Measurements from ENCODE around the gene RNASEH2C.
A peak's percentile ranks its signal among the peaks of the same experiment; 100 is the strongest.
"Not testable (repeated sequence)": the region's sequence is repeated elsewhere in the genome, so short reads cannot be mapped to it uniquely, and the experiment has no call there.

RNASEH2C gene

GRCh38 chr11:65716774-65717405 lies 3.7 kb downstream of the RNASEH2C start:
- no peak for DNase-seq

GRCh38 chr11:65716302-65716701 lies 4.3 kb downstream of the RNASEH2C start:
- no peak for DNase-seq

DNA sequence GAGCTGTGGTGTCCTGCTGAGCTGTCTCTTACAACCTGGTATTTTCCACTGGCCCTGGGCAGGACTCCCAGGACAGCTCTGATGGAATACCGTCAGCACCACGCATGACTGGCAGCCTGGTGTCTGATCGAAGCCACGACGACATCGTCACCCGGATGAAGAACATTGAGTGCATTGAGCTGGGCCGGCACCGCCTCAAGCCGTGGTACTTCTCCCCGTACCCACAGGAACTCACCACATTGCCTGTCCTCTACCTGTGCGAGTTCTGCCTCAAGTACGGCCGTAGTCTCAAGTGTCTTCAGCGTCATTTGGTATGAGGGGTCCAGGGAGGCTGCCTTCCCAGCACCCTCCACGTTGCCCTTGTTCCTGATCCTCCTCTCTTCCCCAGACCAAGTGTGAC lies 6.2 kb downstream of the RNASEH2C start:
- no peak for DNase-seq

DNA sequence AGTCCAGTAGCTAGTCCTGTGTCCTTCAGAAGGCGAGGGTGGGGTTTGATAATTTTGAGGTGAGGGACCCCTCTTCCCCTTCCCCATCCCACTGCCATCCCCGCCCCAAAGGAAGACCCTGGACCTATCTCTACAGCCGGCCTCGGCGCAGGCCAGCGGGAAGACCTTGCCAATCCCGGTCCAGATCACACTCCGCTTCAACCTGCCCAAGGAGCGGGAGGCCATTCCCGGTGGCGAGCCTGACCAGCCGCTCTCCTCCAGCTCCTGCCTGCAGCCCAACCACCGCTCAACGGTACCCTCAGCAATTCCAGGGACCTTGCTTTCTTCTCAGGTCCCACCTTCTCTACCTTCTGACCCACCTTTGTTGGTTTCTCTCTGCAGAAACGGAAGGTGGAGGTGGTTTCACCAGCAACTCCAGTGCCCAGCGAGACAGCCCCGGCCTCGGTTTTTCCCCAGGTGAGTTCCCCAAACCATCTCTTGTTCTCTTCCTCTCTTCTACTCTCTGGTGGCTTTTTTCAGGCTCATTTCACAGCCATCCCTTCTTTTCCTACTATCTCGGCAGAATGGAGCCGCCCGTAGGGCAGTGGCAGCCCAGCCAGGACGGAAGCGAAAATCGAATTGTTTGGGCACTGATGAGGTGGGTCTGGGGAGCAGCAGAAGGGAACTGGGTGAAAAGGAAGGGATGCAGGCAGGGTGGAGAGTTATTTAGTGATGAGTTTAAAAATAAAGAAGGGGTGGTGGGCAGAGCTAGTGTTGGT lies 7.2 kb downstream of the RNASEH2C start:
- DNase-seq, result no peak

- no peak for DNase-seq
Measured at GRCh38 chr11:65712633-65713076, 7.9 kb downstream of the RNASEH2C start.

GRCh38 chr11:65711785-65712632 lies 8.6 kb downstream of the RNASEH2C start, which contains the start of gene KAT5:
Gene KAT5 (plus strand): TSS chr11:65712252. CDS start chr11:65712268, 16 bp downstream.
- peak; percentile 98 to 99 (median 99) for DNase-seq

DNA sequence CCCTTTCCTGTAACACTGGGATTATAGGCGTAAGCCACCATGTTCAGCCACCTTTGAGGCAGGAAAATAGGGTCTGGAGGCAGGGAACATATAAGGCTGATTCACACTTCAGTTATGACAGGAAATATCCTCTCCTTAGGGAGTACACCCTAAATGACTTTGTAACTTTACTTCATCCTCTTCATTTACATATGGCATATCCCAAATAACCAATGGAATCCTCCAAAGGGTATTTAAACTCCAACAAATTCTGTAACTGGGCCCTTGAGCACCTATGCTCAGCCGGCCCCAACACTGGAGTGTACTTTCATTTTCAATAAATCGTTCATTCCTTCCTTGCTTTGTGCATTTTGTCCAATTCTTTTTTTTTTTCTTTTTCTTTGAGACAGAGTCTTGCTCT lies 10.2 kb downstream of the RNASEH2C start:
- DNase-seq, result peak in 1 of 3 donors; percentile 11

DNA sequence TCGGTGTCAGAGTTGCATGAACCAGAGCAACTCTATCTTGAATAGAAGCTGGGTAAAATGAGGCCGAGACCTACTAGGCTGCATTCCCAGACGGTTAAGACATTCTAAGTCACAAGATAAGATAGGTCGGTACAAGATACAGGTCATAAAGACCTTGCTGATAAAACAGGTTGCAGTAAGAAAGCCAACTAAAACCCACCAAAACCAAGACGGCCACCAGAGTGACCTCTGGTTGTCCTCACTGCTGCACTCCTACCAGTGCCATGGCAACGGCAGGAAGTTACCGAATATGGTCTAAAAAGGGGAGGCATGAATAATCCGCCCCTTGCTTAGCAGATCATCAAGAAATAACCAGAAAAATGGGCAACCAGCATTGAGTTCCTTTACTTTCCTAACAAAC lies 10.9 kb downstream of the RNASEH2C start:
- DNase-seq, result peak in 1 of 3 donors; percentile 38

DNA sequence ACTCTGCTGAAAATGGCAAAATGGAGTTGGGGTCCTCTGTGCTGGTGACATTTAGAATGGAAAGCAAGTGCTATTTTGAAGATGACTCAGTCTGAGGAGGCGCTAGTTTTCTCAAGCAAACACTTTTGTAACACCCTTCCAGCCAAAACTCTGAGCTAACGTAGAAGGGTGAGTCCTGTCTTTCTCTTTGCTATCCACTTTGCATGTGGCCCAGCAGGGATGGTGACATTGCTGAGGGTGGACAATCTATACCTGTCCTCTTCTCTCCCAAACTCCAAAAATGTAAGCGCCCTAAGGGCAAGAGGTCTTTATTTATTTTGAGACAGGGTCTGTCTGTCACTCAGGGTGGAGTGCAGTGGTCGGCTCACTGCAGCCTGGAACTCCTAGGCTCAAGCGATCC lies 12.1 kb downstream of the RNASEH2C start:
- peak in 2 of 3 donors; percentile 17 to 28 for DNase-seq

DNA sequence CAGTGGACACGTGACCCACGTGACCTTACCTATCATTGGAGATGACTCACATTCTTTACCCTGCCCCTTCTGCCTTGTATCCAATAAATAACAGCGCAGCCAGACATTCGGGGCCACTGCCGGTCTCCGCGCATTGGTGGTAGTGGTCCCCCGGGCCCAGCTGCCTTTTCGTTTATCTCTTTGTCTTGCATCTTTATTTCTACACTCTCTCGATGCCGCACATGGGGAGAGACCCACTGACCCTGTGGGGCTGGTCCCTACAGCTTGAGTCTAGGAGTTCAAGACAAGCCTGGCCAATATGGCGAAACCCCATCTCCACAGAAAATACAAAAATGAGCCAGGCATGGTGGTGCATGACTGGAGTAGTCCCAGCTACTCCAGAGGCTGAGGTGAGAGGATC lies 13.6 kb downstream of the RNASEH2C start:
- DNase-seq, result not testable (repeated sequence)

DNA sequence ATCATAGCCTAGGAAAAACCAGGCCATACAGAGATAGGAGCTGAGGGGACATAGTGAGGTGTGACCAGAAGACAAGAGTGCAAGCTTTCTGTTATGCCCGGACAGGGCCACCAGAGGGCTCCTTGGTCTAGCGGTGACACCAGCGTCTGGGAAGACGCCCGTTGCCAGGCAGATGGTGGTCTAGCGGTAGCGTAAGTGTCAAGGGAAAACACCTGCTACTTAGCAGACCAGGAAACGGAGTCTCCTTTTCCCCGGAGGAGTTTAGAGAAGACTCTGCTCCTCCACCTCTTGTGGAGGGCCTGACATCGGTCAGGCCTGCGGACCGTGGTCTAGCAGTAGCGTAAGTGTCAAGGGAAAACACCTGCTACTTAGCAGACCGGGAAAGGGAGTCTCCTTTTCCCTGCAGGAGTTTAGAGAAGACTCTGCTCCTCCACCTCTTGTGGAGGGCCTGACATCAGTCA lies 14.3 kb downstream of the RNASEH2C start:
- DNase-seq, result peak; percentile 57 to 66 (median 66)

- DNase-seq, result no peak
Measured at GRCh38 chr11:65703846-65704245, 16.8 kb downstream of the RNASEH2C start.

GRCh38 chr11:65701686-65702085 lies 18.9 kb downstream of the RNASEH2C start:
- DNase-seq, result no peak

DNA sequence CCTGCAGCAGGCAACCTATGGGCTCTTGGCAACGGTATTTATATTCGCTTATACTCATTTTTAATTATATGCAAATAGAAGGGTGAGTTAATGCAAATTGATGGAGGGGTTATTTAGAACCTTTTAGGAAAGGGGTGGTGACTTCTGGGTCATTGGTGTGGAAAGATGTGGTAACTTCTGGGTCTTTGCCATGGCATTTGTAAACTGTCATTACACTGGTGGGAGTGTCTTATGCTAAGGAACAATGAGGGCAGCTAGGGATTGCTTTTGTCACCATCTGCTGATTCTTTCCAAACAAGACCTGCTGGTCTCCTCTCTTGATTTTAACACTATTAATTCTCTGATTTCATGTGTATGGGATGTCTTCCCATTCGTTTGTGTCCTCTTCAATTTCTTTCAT lies 20.2 kb downstream of the RNASEH2C start:
- peak; percentile 22 to 31 (median 24) for DNase-seq

GRCh38 chr11:65699306-65699705 lies 21.3 kb downstream of the RNASEH2C start:
- DNase-seq, result no peak

GRCh38 chr11:65698205-65698604 lies 22.4 kb downstream of the RNASEH2C start:
- DNase-seq, result no peak

DNA sequence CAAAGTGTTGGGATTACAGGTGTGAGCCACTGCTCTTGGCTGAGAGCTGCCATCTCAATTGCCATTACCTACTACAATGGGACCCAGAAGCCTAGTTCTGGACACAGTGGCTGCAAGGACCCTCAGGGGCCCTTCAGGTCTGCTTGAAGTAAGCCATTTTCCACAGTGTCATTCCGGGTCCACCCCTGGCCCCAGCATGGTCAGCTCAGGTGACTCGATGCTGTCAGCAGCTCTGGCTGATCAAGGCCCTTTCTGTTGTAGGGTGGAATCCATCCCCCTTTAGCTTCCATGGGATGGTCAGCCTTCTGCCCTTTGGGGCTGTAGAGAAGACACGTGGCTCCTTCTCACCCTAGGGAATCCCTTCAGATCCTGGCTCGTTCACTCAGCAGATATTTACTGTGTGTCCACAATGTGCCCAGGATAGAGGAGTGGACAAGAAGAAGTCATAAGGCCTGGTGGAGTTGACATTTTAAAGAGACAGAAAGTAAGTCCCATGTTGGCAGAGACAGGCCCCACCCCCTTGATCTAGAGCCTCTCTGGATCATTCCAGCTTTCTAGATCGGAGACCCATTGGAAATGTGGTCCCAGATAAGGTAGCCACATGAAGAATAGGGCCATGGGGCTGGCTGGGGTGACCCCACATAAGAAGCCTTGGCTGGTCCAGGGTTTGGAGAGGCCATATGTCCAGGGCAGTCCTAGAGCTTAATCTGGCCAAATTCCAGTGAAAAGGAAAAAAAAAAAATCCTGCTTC lies 23.6 kb downstream of the RNASEH2C start:
- no peak for DNase-seq

GRCh38 chr11:65695459-65696241 lies 24.9 kb downstream of the RNASEH2C start:
- DNase-seq, result no peak

DNA sequence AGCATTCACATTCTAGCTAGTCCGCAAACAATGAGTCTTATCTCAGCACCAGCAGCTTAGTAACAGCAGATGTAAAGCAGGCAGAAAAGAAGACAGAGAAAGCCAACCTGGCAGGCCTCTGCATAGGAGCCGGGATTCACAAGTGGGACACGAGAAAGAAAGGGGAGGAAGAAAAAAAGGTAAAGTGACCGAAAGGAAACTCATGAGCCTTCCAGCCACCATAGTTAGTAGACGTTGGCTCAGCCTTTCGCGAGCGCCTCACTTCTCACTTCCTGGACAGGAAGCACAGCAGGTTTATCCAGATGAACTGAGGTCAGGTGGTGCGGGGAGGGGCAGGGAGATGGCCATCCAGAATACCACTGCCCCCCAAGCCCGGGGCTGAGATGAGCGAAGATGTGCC lies 28.2 kb downstream of the RNASEH2C start:
- DNase-seq, result no peak

GRCh38 chr11:65691847-65692246 lies 28.8 kb downstream of the RNASEH2C start:
- DNase-seq, result not testable (repeated sequence)

- DNase-seq, result no peak
Measured at GRCh38 chr11:65685981-65686380, 34.6 kb downstream of the RNASEH2C start.

- not testable (repeated sequence) for DNase-seq
Measured at GRCh38 chr11:65683480-65683879, 37.1 kb downstream of the RNASEH2C start.
